GM12878 (cell line): ENCODE data around the gene AKR1B15. TPM values are rescaled to one million over a fixed set of nuclear protein-coding genes. Genes with fewer than 3 reads are reported as not detected.

Source experiments
- ATAC-seq: fragments of 200-7000 bp; cut with Tn5 transposase; 3 replicates; pipeline ENCODE4 v1.9.1; 2020; ENCODE audit warnings: mild to moderate bottlenecking, moderate library complexity
- BruUV-seq: library from RNA; stranded (reverse); fragments of 400-500 nt; replicated peaks from 2 replicates; lab custom pipeline; 2021; lab: Mats Ljungman, UMichigan
- CTCF ChIA-PET: fragments of 300-600 bp; sonication (Branson Sonifier 250); formaldehyde crosslinking; extraction: SDS; loops from one replicate; lab custom pipeline; 2021; ENCODE audit warnings: inconsistent platforms; lab: Yijun Ruan, JAX
- POLR2A ChIA-PET: fragments of 350-600 bp; formaldehyde crosslinking; extraction: SDS; loops from one replicate; lab custom pipeline; 2021; ENCODE audit warnings: inconsistent platforms; lab: Charles Lee
- RAD21 ChIA-PET: fragments of 300-600 bp; sonication (Branson Sonifier 250); formaldehyde crosslinking; loops from one replicate; lab custom pipeline; 2023; ENCODE audit warnings: antibody characterized with exemption; ENCODE audit not compliant: unreplicated experiment; lab: Charles Lee
- SMC1A ChIA-PET: fragments of 300-600 bp; sonication (Branson Sonifier 250); formaldehyde crosslinking; loops from one replicate; lab custom pipeline; 2023; ENCODE audit not compliant: unreplicated experiment, uncharacterized antibody; lab: Charles Lee
- DNase-seq: peaks from one replicate; pipeline ENCODE4 v3.0.0-alpha.2; 2011; ENCODE audit warnings: low read depth, low spot score
- FAIRE-seq: peaks from 3 replicates; lab custom pipeline; 2011; peaks lifted over from hg19 to GRCh38; lab: Jason Lieb, UNC
- H2AFZ ChIP-seq: 2 replicates; pipeline ENCODE4 v1.6.0; 2011; ENCODE audit warnings: low read depth, low read length, control low read depth; ENCODE audit not compliant: control insufficient read depth
- H3K27ac ChIP-seq: 2 replicates; pipeline ENCODE4 v1.5.1; 2011; ENCODE audit warnings: control low read depth; ENCODE audit not compliant: control insufficient read depth, insufficient read depth
- H3K27me3 ChIP-seq, 2 experiments: replicated peaks in 1 of 2; 2 replicates each; pipeline versions ENCODE4 v1.6.0 to v1.6.1; 2011; ENCODE audit warnings: low read length in 1 of 2; ENCODE audit not compliant: control insufficient read depth in 2 of 2, insufficient read depth in 2 of 2
- H3K36me3 ChIP-seq, 2 experiments: 2 replicates each; pipeline ENCODE4 v1.5.1; 2011; ENCODE audit warnings: low read length in 1 of 2; ENCODE audit not compliant: control insufficient read depth in 2 of 2, insufficient read depth in 2 of 2
- H3K4me1 ChIP-seq: 2 replicates; pipeline ENCODE4 v1.6.1; 2011; ENCODE audit warnings: mild to moderate bottlenecking, low read length, moderate library complexity, mixed read lengths; ENCODE audit not compliant: control insufficient read depth, insufficient read depth
- H3K4me2 ChIP-seq: 2 replicates; pipeline ENCODE4 v1.6.0; 2011; ENCODE audit warnings: control low read depth; ENCODE audit not compliant: control insufficient read depth, insufficient read depth
- H3K4me3 ChIP-seq: fragments of 200-600 bp; sonication (generic); 2 replicates; pipeline ENCODE4 v1.5.1; 2016
- H3K79me2 ChIP-seq: 2 replicates; pipeline ENCODE4 v1.6.0; 2011; ENCODE audit warnings: low read length; ENCODE audit not compliant: control insufficient read depth, insufficient read depth
- H3K9ac ChIP-seq: 2 replicates; pipeline ENCODE4 v1.8.0; 2011; ENCODE audit warnings: low read length, control low read depth, mixed read lengths; ENCODE audit not compliant: control insufficient read depth, insufficient read depth
- H3K9me3 ChIP-seq: replicated peaks from 3 replicates; pipeline ENCODE4 v1.5.1; 2011; ENCODE audit warnings: mild to moderate bottlenecking, low read length; ENCODE audit not compliant: control insufficient read depth, insufficient read depth
- H4K20me1 ChIP-seq: 2 replicates; pipeline ENCODE4 v1.6.0; 2011; ENCODE audit not compliant: control insufficient read depth, insufficient read depth
- BACH1 ChIP-seq: fragments of 450-650 bp; IDR thresholded peaks from 2 replicates; pipeline ENCODE4 v1.6.1; 2017; ENCODE audit warnings: mild to moderate bottlenecking, borderline replicate concordance
- BCL3 ChIP-seq: IDR thresholded peaks from 2 replicates; pipeline ENCODE4 v1.6.1; 2011; ENCODE audit warnings: borderline replicate concordance, low read depth, mild to moderate bottlenecking, moderate library complexity, low read length; ENCODE audit not compliant: insufficient read depth, poor library complexity, severe bottlenecking
- CHD2 ChIP-seq: IDR thresholded peaks from 2 replicates; pipeline ENCODE4 v1.6.1; 2011; ENCODE audit warnings: low read depth, low read length, improper control_type of control experiment, borderline replicate concordance
- DPF2 ChIP-seq: fragments of 450-650 bp; IDR thresholded peaks from 2 replicates; pipeline ENCODE4 v1.6.1; 2017; ENCODE audit warnings: mild to moderate bottlenecking
- EED ChIP-seq: sonication (generic); IDR thresholded peaks from 2 replicates; pipeline ENCODE4 v1.6.1; 2016; ENCODE audit warnings: antibody characterized with exemption, low read depth
- JUNB ChIP-seq: IDR thresholded peaks from 2 replicates; pipeline ENCODE4 v1.6.1; 2016; ENCODE audit warnings: antibody characterized with exemption, mild to moderate bottlenecking
- MEF2A ChIP-seq: IDR thresholded peaks from 2 replicates; pipeline ENCODE4 v1.6.1; 2011; ENCODE audit warnings: low read depth, mild to moderate bottlenecking, low read length, moderate library complexity; ENCODE audit not compliant: insufficient read depth
- MXI1 ChIP-seq: fragments of 150-350 bp; IDR thresholded peaks from 2 replicates; pipeline ENCODE4 v1.6.1; 2011; ENCODE audit warnings: low read depth, mild to moderate bottlenecking, inconsistent platforms, low read length, improper control_type of control experiment
- MYB ChIP-seq: fragments of 150-350 bp; IDR thresholded peaks from 2 replicates; pipeline ENCODE4 v1.6.1; 2014; ENCODE audit warnings: mild to moderate bottlenecking, low read depth, low read length, borderline replicate concordance
- NFIC ChIP-seq: IDR thresholded peaks from 2 replicates; pipeline ENCODE4 v1.6.1; 2012; ENCODE audit warnings: low read depth, mild to moderate bottlenecking, inconsistent platforms, low read length, moderate library complexity
- NFYA ChIP-seq: IDR thresholded peaks from 2 replicates; pipeline ENCODE4 v1.6.1; 2011; ENCODE audit warnings: low read depth, mild to moderate bottlenecking, low read length, improper control_type of control experiment, borderline replicate concordance
- PAX8 ChIP-seq: fragments of 450-650 bp; IDR thresholded peaks from 2 replicates; pipeline ENCODE4 v1.6.1; 2017; ENCODE audit warnings: mild to moderate bottlenecking, moderate library complexity
- SIX5 ChIP-seq: IDR thresholded peaks from 2 replicates; pipeline ENCODE4 v1.6.1; 2011; ENCODE audit warnings: mild to moderate bottlenecking, low read depth, low read length, moderate library complexity; ENCODE audit not compliant: severe bottlenecking
- SRF ChIP-seq, 2 experiments: IDR thresholded peaks; 2 replicates each; pipeline ENCODE4 v1.6.1; 2011; ENCODE audit warnings: low read depth in 2 of 2, low read length in 2 of 2, mild to moderate bottlenecking in 1 of 2, moderate library complexity in 1 of 2
- STAT1 ChIP-seq: fragments of 450-650 bp; conservative IDR thresholded peaks from 2 replicates; pipeline ENCODE4 v1.6.1; 2014; ENCODE audit warnings: antibody characterized with exemption, mild to moderate bottlenecking
- TCF3 ChIP-seq: IDR thresholded peaks from 2 replicates; pipeline ENCODE4 v1.6.1; 2012; ENCODE audit warnings: low read depth, mild to moderate bottlenecking, low read length, borderline replicate concordance; ENCODE audit not compliant: insufficient read depth
- ZNF207 ChIP-seq: fragments of 450-650 bp; IDR thresholded peaks from 2 replicates; pipeline ENCODE4 v1.6.1; 2014; ENCODE audit warnings: antibody characterized with exemption, mild to moderate bottlenecking, borderline replicate concordance
- ZZZ3 ChIP-seq: IDR thresholded peaks from 2 replicates; pipeline ENCODE4 v1.6.1; 2011; ENCODE audit warnings: low read depth; ENCODE audit not compliant: control insufficient read depth, insufficient read length
- WGBS: methylation state at CpG from one replicate; pipeline ENCODE4 v1.1.6; 2016; ENCODE audit warnings: low lambda C conversion rate; ENCODE audit not compliant: insufficient replicate concordance, insufficient coverage; ENCODE audit errors: missing lambda C conversion rate; 5-methylcytosine and 5-hydroxymethylcytosine counted together
- in situ Hi-C: fragments of 300-500 bp; cut with MboI; formaldehyde crosslinking; loops from 9 replicates; pipeline ENCODE4 v1.14.3; 2018; ENCODE audit warnings: mixed read lengths
- intact Hi-C: fragments of 100-400 bp; cut with micrococcal nuclease; formaldehyde crosslinking; loops from one replicate; pipeline ENCODE4 v1.14.2; 2022; ENCODE audit not compliant: unreplicated experiment
- polyA plus RNA-seq, 11 experiments: library from polyadenylated mRNA; depleted of rRNA in 4 of 11; unstranded in 6 of 11; stranded (reverse) in 5 of 11; fragments of >200 nt; fragmentation: Nextera tagmentation in 4 of 11; fragmentation: Illumina TruSeq in 1 of 11; extraction: Ambion mirVana in 4 of 11; extraction: Trizol in 1 of 11; gene quantifications; 1 replicate in 1 of 11; 2 replicates in 10 of 11; pipeline versions ENCODE4 v1.2.1 to v1.2.3, GENCODE V29; 2011 to 2016; ENCODE audit warnings: inconsistent platforms in 2 of 11, missing spikeins in 2 of 11, low read depth in 1 of 11
- total RNA-seq, 4 experiments: library from RNA; depleted of rRNA in 3 of 4; stranded (reverse); fragments of >200 nt in 3 of 4; fragmentation: Illumina TruSeq in 1 of 4; extraction: Trizol in 1 of 4; gene quantifications; 2 replicates each; pipeline versions ENCODE4 v1.2.1 to v1.2.3, GENCODE V29; 2013 to 2021
- TF ChIP-seq, protein P1 (sequence below): IDR thresholded peaks from 2 replicates; pipeline ENCODE4 v1.6.1; 2012; ENCODE audit warnings: low read depth, low read length, improper control_type of control experiment

Gene AKR1B15
- total and polyA plus RNA-seq, 10 of the 15 experiments (the other 5 are each of a cell fraction or from before 2014, with no cell fraction given), result 0.06 TPM; not detected in 9

- no peak for ATAC-seq
- 30% methylated on average over 3 of the region's 3 CpGs for WGBS
- H3K4me2 ChIP-seq, result no peak overlapping the region
- H3K79me2 ChIP-seq, result no peaks in the 10 kb centered on the region
- H3K4me1 ChIP-seq, result no peaks in the 10 kb centered on the region
- H2AFZ ChIP-seq, result no peak overlapping the region
- no peak overlapping the region for H3K4me3 ChIP-seq
- no TSS peak for BruUV-seq
- ChIA-PET SMC1A (no interaction called here), CTCF (interaction anchor here (1.5 kb wide), 1 partner anchor 10 kb away, joined by 3 read pairs; no protein-coding TSS in a partner anchor), RAD21 (no interaction called here), POLR2A (no interaction called here)
- no peak for DNase-seq
- no peak overlapping the region for H3K9ac ChIP-seq
- TF ChIP-seq MEF2A (no peak), BCL3 (no peak), PAX8 (no peak), ZNF207 (no peak), DPF2 (no peak), TCF3 (no peak), NFIC (no peak), MYB (no peak), SRF (IDR thresholded peaks at IDR 0.05; ENCODE audit: low read depth in 2 of 2, low read length in 2 of 2) (no peak), BACH1 (no peak), NFYA (no peak), MXI1 (no peak), JUNB (no peak), STAT1 (no peak), ZZZ3 (no peak), CHD2 (no peak), SIX5 (no peak), EED (no peak)
- TF ChIP-seq, protein P1, sequence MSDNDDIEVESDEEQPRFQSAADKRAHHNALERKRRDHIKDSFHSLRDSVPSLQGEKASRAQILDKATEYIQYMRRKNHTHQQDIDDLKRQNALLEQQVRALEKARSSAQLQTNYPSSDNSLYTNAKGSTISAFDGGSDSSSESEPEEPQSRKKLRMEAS, result no peak
- no peak for FAIRE-seq
- no peaks in the 10 kb centered on the region for H3K36me3 ChIP-seq
- no peaks in the 10 kb centered on the region for H4K20me1 ChIP-seq
- no peaks in the 10 kb centered on the region for H3K9me3 ChIP-seq
- intact Hi-C loops (no loop called here), in situ Hi-C loops (no loop called here)
- H3K27ac ChIP-seq, result no peak overlapping the region
- no peaks in the 10 kb centered on the region; a peak in 1 of 4 replicates for H3K27me3 ChIP-seq
Observed at GRCh38 chr7:134504660-134505164, 44.2 kb upstream of the AKR1B15 start.
